ENCODE results near the gene BIRC2.

BIRC2 gene

DNA sequence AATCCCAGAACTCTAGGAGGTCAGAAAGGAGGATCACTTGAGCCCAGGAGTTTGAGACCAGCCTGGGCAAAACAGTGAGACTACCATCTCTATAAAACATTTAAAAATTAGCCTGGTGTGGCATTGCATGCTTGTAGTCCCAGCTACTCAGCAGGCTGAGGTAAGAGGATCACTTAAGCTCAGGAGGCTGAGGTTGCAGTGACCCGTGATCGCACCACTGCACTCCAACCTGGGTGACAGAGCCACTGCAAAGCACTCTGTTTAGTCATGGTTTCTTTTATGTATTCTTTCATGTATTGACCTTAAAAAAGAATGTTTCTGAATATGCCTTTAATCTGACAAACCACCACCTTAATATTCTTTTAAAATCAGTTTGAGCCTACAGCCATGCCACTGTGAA lies 52.2 kb downstream of the BIRC2 start:
- no peak for DNase-seq

- DNase-seq = no peak
These were observed 53.6 kb downstream of the BIRC2 start for GRCh38 chr11:102400603-102401002.

- no peak for DNase-seq
These were observed 54.9 kb downstream of the BIRC2 start for GRCh38 chr11:102401905-102402304.

DNA sequence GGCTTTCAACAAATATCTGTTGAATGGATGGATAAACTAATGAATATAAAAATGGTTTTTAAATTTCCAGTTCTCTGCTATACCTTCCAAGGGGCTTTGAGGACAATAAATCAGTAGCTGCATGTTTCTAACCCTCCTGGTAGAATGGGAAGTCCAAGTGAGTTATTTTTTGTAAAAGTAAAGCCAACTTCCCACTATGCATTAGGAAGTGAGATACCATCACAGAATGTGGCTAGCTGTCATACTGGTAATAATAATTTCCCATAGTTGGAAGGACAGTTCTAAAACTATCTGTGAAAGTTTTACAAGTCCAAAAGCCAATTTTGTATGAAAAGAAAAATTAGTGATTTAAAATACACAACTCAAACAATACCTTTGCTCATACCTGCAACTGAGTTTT lies 55.5 kb downstream of the BIRC2 start:
- DNase-seq = no peak

DNA sequence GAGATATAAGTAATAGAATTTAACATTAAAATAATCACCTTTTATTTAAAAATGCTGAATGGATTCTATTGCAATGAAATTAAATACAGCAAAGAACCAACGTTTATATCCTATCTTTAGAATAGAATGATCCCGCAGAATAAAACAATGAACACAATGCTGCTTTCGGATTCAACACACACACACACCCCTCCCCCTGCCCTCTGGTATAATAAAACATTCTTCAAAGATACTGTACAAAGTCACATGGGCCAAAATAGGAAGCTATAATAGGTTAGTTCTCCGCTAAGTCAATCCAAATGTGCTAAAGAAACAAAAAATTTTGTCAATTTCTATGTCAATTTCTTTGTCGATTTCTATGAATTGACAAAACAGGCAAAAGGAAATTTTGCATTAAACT lies 58.5 kb downstream of the BIRC2 start:
- no peak for DNase-seq

DNA sequence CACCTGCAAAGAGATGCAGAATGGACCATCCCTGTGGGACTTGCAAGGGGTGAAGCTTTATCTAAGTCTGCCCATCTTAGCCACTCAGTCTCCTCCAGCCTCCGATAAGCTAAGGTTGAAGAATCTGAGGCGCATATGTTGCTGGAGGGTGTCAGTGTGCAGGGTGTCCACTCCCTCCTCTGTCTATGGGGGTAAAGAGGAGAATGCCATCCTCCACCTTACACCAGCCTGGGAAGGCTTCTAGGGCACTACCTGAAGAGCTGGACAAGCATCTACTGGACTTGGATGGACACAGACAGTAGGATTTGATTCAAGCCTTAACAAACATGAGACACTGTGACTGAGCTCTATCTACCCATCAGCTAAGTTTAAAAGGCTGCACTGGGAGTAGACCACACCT lies 59.1 kb downstream of the BIRC2 start:
- no peak for DNase-seq

DNA sequence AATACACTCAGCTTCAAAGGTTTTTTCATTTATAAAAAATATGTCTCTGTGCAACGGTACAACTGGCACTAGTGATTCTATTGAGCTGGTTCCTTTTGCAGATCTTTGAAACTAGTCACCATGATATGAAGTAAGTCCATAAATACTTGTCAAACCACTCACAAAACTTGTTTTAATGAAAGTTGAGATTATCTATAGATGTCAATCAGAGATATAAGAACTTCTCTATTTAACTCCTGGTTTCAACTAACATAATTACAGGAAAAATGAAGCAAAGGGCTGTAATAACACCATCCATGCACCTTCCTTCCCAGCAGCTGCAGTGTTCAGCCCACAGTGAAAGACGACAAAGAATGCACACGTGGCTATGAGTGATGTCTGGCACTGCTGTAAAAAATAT lies 60.9 kb downstream of the BIRC2 start:
- DNase-seq = no peak

GRCh38 chr11:102408339-102408738 lies 61.3 kb downstream of the BIRC2 start:
- DNase-seq = no peak

DNA sequence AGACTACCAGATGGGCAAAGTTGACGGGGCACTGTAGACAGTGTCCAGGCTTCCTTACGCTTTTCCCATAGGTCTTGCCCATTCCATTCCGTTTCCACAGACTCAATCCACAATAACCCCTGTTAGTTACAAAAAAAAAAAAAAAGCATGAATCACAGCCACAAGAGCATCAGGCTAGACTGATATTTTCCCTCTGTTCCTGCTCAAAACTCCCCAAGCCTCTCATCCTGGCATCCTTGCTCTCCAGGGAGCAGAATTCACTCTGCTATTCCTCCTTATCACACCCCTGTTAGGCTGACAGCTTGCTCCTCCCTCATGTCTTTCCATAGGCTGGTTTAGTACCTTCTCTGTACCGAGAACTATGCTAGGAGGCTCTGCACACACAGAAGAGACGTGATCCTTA lies 63.4 kb downstream of the BIRC2 start:
- no peak for DNase-seq

- DNase-seq = no peak
These were observed 64.1 kb downstream of the BIRC2 start for GRCh38 chr11:102411142-102411541.

- DNase-seq = no peak
These were observed 66.5 kb downstream of the BIRC2 start for GRCh38 chr11:102413497-102413896.

- DNase-seq = no peak
These were observed 67.5 kb downstream of the BIRC2 start for GRCh38 chr11:102414559-102414958.

GRCh38 chr11:102415304-102415916 lies 68.4 kb downstream of the BIRC2 start:
- DNase-seq = no peak

- DNase-seq = no peak
These were observed 70.0 kb downstream of the BIRC2 start for GRCh38 chr11:102416976-102417375.

DNA sequence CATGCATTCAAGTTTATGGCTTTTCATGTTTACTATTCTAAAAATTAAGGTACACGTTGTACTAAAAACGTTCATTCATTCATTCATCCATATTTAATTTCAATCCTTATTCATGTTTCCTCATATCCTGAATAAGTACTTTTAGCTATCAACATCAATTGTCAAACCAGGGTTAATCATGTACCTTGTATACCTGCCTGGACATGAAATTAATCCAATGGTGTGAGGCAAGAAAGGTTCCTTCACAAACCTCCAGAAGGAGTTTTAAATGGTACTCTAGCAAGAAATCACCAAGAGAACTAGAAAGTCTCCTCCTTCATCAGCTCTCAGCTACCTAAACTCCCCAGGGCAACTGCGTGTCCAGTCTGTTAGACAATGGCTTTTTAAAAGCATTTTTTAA lies 72.2 kb downstream of the BIRC2 start:
- DNase-seq = no peak

- DNase-seq = no peak
These were observed 73.5 kb downstream of the BIRC2 start for GRCh38 chr11:102420547-102420946.

- peak in 5 of 58 donors; percentile 26 to 63 (median 34) for DNase-seq
These were observed 74.2 kb downstream of the BIRC2 start for GRCh38 chr11:102421261-102421660.

- DNase-seq = peak in 4 of 58 donors; percentile 20 to 49 (median 33)
These were observed 76.1 kb downstream of the BIRC2 start for GRCh38 chr11:102422817-102423712.

DNA sequence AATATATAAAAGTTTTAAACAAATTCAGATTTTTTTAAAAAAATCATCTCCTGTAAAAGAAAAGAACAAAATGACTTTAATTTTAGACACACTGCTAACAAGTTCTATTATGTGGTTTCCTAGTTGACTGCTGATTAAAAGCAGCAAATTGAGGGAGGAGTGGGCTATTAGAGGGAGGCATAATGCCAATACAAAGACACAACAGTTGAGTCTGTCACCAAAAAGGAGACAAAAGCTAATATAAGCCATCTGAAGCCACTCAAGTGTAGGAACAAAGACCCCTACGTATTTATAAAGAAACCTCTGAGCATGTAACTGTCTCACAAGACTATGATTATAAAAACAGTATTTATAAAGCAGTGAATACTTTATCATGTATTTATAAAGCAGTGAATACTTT lies 76.9 kb downstream of the BIRC2 start:
- no peak for DNase-seq

GRCh38 chr11:102426000-102426399 lies 79.0 kb downstream of the BIRC2 start:
- DNase-seq = no peak

DNA sequence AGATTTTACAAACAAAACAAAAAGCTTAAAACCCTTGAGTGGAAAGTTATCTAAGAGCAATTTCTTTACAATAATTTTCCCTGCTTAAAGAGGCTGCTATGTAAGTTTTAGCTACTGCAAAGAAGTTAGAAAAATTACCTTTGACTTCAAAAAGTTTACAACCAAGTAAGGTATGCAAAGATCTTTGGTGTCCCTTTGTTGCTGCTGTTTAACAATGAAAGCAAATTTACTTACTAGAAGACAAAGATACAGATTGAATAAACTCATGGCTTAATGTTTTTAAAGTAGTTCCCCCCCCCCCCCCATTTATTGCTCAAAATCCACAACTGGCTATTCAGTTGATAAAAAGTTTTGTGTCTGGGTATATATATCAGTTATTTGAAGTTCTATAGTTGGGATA lies 79.6 kb downstream of the BIRC2 start:
- no peak for DNase-seq

DNA sequence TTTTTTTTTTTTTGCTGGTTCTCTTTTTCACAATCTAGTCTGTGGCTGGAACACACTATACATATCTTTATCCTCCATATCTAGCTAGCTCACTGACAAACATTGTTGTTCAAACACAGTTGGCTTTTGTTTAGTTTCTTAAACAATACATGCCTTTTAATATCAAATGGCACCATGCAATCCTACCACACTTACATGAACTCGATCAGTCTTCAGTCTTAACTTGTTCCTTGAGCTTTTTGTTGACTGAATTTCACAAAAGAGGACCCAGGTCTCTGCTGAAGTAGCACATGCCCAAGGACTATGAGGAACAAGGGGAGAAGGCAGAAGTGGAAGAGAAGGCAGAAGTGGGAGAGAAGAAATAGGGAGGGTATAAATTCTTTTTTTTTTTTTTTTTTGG lies 80.1 kb downstream of the BIRC2 start:
- DNase-seq = peak in 1 of 58 donors; percentile 67
